Measurements from ENCODE around the gene SFTA2.

SFTA2 gene

GRCh38 chr6:30955367-30956042 lies 23.5 kb upstream of the SFTA2 start:
- H3K27me3 Mint-ChIP-seq (ENCODE audit: low read depth): peaks cover 81% of the 10 kb centered on the region
- H3K4me1 Mint-ChIP-seq (ENCODE audit: low read depth): peaks cover 4% of the 10 kb centered on the region
- no peaks in the 10 kb centered on the region for H3K36me3 Mint-ChIP-seq (ENCODE audit: low read depth)
- H3K9me3 Mint-ChIP-seq: no peaks in the 10 kb centered on the region
- peak overlapping the region; percentile 65 for H3K4me3 Mint-ChIP-seq
- no peak overlapping the region for H3K27ac Mint-ChIP-seq
- DNase-seq (ENCODE audit: low spot score): peak; percentile 25

DNA sequence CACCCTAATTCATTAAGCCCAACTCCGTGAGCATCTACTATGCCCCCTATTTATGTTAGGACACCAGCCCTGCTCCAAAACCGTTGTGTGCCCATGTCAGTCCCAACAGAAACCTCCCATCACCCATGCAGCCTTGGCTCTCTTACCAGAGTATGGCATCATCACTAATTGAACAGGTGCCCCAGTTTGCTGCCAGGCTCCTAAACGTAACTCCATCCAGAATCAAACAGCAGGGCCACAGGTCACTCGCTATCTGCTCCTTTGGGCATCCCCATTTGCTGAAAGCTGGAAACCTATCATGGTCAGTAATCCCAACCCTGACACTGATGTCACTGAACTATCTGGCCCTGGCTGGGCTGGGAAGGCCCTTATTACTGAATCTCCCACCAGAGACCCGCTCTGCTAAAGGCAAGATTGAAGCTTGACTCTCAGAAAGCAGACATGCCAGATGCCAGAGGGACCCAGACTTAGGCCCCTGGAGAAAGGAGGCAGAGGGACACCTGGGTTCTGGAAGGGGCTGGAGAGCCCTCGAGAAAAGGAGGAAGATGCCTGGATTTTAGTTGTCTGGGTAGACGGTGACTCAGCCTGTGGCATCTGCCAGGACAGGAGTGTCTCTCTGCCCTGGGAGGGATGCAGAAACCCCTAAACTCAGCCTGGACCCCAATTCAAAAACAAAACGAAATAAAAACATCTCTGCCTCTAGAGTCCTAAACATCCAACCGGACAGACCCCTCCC lies 22.8 kb upstream of the SFTA2 start:
- Mint-ChIP-seq H3K27ac (no peak overlapping the region), H3K9me3 (no peaks in the 10 kb centered on the region), H3K4me3 (peak overlapping the region; percentile 52), H3K27me3 (ENCODE audit: low read depth) (peaks cover 84% of the 10 kb centered on the region), H3K4me1 (ENCODE audit: low read depth) (peaks cover 4% of the 10 kb centered on the region), H3K36me3 (ENCODE audit: low read depth) (no peaks in the 10 kb centered on the region)
- DNase-seq (ENCODE audit: low spot score): no peak

- Mint-ChIP-seq H3K27me3 (ENCODE audit: low read depth) (peaks cover 83% of the 10 kb centered on the region), H3K27ac (no peak overlapping the region), H3K4me3 (no peak overlapping the region), H3K9me3 (no peaks in the 10 kb centered on the region), H3K4me1 (ENCODE audit: low read depth) (peaks cover 4% of the 10 kb centered on the region), H3K36me3 (ENCODE audit: low read depth) (no peaks in the 10 kb centered on the region)
- DNase-seq (ENCODE audit: low spot score): no peak
Observed at GRCh38 chr6:30951907-30952469, 20.0 kb upstream of the SFTA2 start.

DNA sequence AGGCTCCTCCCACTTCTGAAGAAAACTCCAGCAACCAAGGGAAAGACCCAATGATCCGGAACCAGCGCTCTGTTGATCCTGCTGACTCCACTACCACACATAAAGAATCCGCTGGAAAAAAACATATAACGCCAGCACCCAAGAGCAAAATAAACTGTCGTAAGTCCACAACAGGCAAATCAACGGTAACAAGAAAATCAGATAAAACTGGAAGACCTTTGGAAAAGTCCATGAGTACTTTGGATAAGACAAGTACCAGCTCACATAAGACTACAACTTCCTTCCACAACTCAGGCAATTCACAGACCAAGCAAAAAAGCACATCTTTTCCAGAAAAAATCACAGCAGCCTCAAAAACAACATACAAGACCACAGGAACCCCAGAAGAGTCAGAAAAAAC lies 16.8 kb upstream of the SFTA2 start:
- Mint-ChIP-seq H3K9me3 (no peaks in the 10 kb centered on the region), H3K4me1 (ENCODE audit: low read depth) (no peaks in the 10 kb centered on the region), H3K27me3 (ENCODE audit: low read depth) (peaks cover 73% of the 10 kb centered on the region), H3K4me3 (no peak overlapping the region), H3K36me3 (ENCODE audit: low read depth) (no peaks in the 10 kb centered on the region), H3K27ac (no peak overlapping the region)
- DNase-seq (ENCODE audit: low spot score): no peak

GRCh38 chr6:30947231-30947630 lies 15.3 kb upstream of the SFTA2 start:
- Mint-ChIP-seq H3K36me3 (ENCODE audit: low read depth) (no peaks in the 10 kb centered on the region), H3K27ac (no peak overlapping the region), H3K27me3 (ENCODE audit: low read depth) (peaks cover 74% of the 10 kb centered on the region), H3K4me1 (ENCODE audit: low read depth) (no peaks in the 10 kb centered on the region), H3K4me3 (no peak overlapping the region), H3K9me3 (no peaks in the 10 kb centered on the region)
- no peak for DNase-seq (ENCODE audit: low spot score)

- Mint-ChIP-seq H3K27ac (no peak overlapping the region), H3K4me1 (ENCODE audit: low read depth) (no peaks in the 10 kb centered on the region), H3K27me3 (ENCODE audit: low read depth) (peaks cover 65% of the 10 kb centered on the region), H3K9me3 (no peaks in the 10 kb centered on the region), H3K36me3 (ENCODE audit: low read depth) (no peaks in the 10 kb centered on the region), H3K4me3 (no peak overlapping the region)
- no peak for DNase-seq (ENCODE audit: low spot score)
Observed at GRCh38 chr6:30945281-30945680, 13.3 kb upstream of the SFTA2 start.

GRCh38 chr6:30944051-30944450 lies 12.1 kb upstream of the SFTA2 start:
- peaks cover 56% of the 10 kb centered on the region for H3K27me3 Mint-ChIP-seq (ENCODE audit: low read depth)
- no peak overlapping the region for H3K4me3 Mint-ChIP-seq
- H3K4me1 Mint-ChIP-seq (ENCODE audit: low read depth): no peaks in the 10 kb centered on the region
- no peaks in the 10 kb centered on the region for H3K9me3 Mint-ChIP-seq
- DNase-seq (ENCODE audit: low spot score): no peak
- H3K27ac Mint-ChIP-seq: no peak overlapping the region
- no peaks in the 10 kb centered on the region for H3K36me3 Mint-ChIP-seq (ENCODE audit: low read depth)

- no peaks in the 10 kb centered on the region for H3K4me1 Mint-ChIP-seq (ENCODE audit: low read depth)
- peaks cover 43% of the 10 kb centered on the region for H3K27me3 Mint-ChIP-seq (ENCODE audit: low read depth)
- H3K36me3 Mint-ChIP-seq (ENCODE audit: low read depth): no peaks in the 10 kb centered on the region
- DNase-seq (ENCODE audit: low spot score): no peak
- H3K27ac Mint-ChIP-seq: no peak overlapping the region
- no peak overlapping the region for H3K4me3 Mint-ChIP-seq
- no peaks in the 10 kb centered on the region for H3K9me3 Mint-ChIP-seq
Observed at GRCh38 chr6:30942338-30943060, 10.5 kb upstream of the SFTA2 start.

- Mint-ChIP-seq H3K4me3 (no peak within 1 kb of the TSS), H3K36me3 (ENCODE audit: low read depth) (no peaks in the 10 kb centered on the region), H3K27ac (no peak within 1 kb of the TSS), H3K27me3 (ENCODE audit: low read depth) (peaks cover 30% of the 10 kb centered on the region), H3K9me3 (no peaks in the 10 kb centered on the region), H3K4me1 (ENCODE audit: low read depth) (no peaks in the 10 kb centered on the region)
- DNase-seq (ENCODE audit: low spot score): no peak
Observed at GRCh38 chr6:30940361-30940986, 8.5 kb upstream of the SFTA2 start, which contains the start of gene MUCL3. Gene MUCL3, plus strand, starts transcription at chr6:30940973. Its CDS starts 27 bp downstream, at chr6:30941000.

- no peak overlapping the region for H3K27ac Mint-ChIP-seq
- DNase-seq (ENCODE audit: low spot score): no peak
- H3K36me3 Mint-ChIP-seq (ENCODE audit: low read depth): no peaks in the 10 kb centered on the region
- H3K4me1 Mint-ChIP-seq (ENCODE audit: low read depth): no peaks in the 10 kb centered on the region
- no peaks in the 10 kb centered on the region for H3K9me3 Mint-ChIP-seq
- H3K4me3 Mint-ChIP-seq: no peak overlapping the region
- peaks cover 31% of the 10 kb centered on the region for H3K27me3 Mint-ChIP-seq (ENCODE audit: low read depth)
Observed at GRCh38 chr6:30939473-30939872, 7.5 kb upstream of the SFTA2 start.

- Mint-ChIP-seq H3K36me3 (ENCODE audit: low read depth) (no peaks in the 10 kb centered on the region), H3K4me3 (no peak overlapping the region)
Observed at GRCh38 chr6:30938730-30939129, 6.8 kb upstream of the SFTA2 start.

DNA sequence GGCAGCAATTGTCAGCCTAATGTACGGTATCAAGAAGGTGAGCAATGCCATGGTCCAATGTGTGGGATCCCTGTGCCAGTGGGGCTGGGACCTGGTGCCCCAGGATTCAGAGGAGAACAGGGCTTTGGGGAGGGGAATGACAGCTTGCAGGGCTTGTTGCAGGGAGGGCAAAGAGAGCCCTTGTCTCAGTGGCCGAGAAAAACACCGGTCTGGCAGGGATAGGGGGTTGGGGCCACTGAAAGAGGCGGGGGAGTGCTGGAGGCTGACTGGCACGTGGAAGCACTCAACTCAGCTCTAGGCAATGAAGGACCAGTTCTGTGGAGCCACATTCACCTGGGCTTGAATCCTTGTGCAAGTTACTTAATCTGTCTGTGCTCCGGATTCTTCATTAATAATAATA lies 5.3 kb upstream of the SFTA2 start:
- no peaks in the 10 kb centered on the region for H3K4me1 Mint-ChIP-seq (ENCODE audit: low read depth)
- no peak for DNase-seq (ENCODE audit: low spot score)
- H3K27me3 Mint-ChIP-seq (ENCODE audit: low read depth): peaks cover 15% of the 10 kb centered on the region
- no peak overlapping the region for H3K27ac Mint-ChIP-seq
- no peaks in the 10 kb centered on the region for H3K36me3 Mint-ChIP-seq (ENCODE audit: low read depth)
- H3K9me3 Mint-ChIP-seq: no peaks in the 10 kb centered on the region
- no peak overlapping the region for H3K4me3 Mint-ChIP-seq

More at GRCh38 chr6:30938730-30939129, 6.8 kb upstream of the SFTA2 start:
- H3K27me3 Mint-ChIP-seq (ENCODE audit: low read depth): peaks cover 27% of the 10 kb centered on the region
- H3K4me1 Mint-ChIP-seq (ENCODE audit: low read depth): no peaks in the 10 kb centered on the region
- DNase-seq (ENCODE audit: low spot score): no peak
- no peak overlapping the region for H3K27ac Mint-ChIP-seq
- H3K9me3 Mint-ChIP-seq: no peaks in the 10 kb centered on the region

DNA sequence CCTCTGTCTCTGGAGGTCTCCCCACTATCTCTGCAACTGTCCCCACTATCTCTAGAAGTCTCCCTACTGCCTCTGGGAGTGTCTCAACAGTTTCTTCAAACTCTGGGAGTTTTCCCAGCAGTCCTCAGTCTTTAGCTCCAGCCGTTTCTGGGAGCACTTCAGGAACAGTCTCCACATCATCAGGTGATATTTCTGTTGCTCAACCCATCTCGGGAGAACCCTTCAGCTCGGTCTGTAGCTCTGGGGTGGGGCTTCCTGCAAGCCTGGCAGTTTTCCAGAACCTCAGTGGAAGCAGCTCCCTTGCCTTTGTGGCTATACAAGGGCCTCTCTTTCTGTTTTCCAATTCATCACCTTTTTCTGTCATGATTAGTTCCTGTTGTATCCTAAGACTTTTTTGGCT lies 3.0 kb upstream of the SFTA2 start:
- Mint-ChIP-seq H3K4me3 (no peak overlapping the region), H3K36me3 (ENCODE audit: low read depth) (no peaks in the 10 kb centered on the region), H3K9me3 (no peaks in the 10 kb centered on the region), H3K27ac (no peak overlapping the region), H3K27me3 (ENCODE audit: low read depth) (peaks cover 3% of the 10 kb centered on the region), H3K4me1 (ENCODE audit: low read depth) (no peaks in the 10 kb centered on the region)
- no peak for DNase-seq (ENCODE audit: low spot score)

Measured in T-helper 2 cell treated with Interferon-gamma antibody and Interleukin-4, amounts not matched to agents 5 μg/mL and 100 μg/mL, for 36 hours (primary cell).